GM23248 (cell line): ENCODE results near the gene ELOVL6. TPM values are rescaled to one million over a fixed set of nuclear protein-coding genes. Genes with fewer than 3 reads are reported as not detected.

Experiments used
- DNase-seq: peaks from one replicate; pipeline ENCODE4 v3.0.0-alpha.2; 2015
- H2AFZ ChIP-seq: fragments of 200-600 bp; sonication (generic); 2 replicates; pipeline ENCODE4 v1.6.1; 2016; ENCODE audit warnings: antibody characterized with exemption
- H3F3A ChIP-seq: fragments of 200-600 bp; sonication (generic); 2 replicates; pipeline ENCODE4 v1.6.1; 2016; ENCODE audit warnings: mild to moderate bottlenecking, antibody characterized with exemption, mixed run types; ENCODE audit not compliant: insufficient read depth
- H3K27ac ChIP-seq: fragments of 200-600 bp; sonication (generic); 2 replicates; pipeline ENCODE4 v1.5.1; 2016; ENCODE audit warnings: mild to moderate bottlenecking
- H3K27me3 ChIP-seq: fragments of 200-600 bp; sonication (generic); replicated peaks from 2 replicates; pipeline ENCODE4 v1.6.1; 2016; ENCODE audit warnings: mild to moderate bottlenecking; ENCODE audit not compliant: insufficient read depth
- H3K36me3 ChIP-seq: fragments of 200-600 bp; sonication (generic); 2 replicates; pipeline ENCODE4 v1.6.1; 2016; ENCODE audit warnings: low read depth, mild to moderate bottlenecking
- H3K4me1 ChIP-seq: fragments of 200-600 bp; sonication (generic); 2 replicates; pipeline ENCODE4 v1.6.1; 2016; ENCODE audit warnings: mild to moderate bottlenecking; ENCODE audit not compliant: insufficient read depth
- H3K4me2 ChIP-seq: fragments of 200-600 bp; sonication (generic); one replicate; pipeline ENCODE4 v1.6.1; 2016; ENCODE audit warnings: mild to moderate bottlenecking; ENCODE audit not compliant: unreplicated experiment
- H3K4me3 ChIP-seq: fragments of 200-600 bp; sonication (generic); 2 replicates; pipeline ENCODE4 v1.5.1; 2016; ENCODE audit warnings: mild to moderate bottlenecking
- H3K79me2 ChIP-seq: fragments of 200-600 bp; sonication (generic); 2 replicates; pipeline ENCODE4 v1.6.1; 2016; ENCODE audit warnings: mild to moderate bottlenecking; ENCODE audit not compliant: insufficient read depth
- H3K9ac ChIP-seq: fragments of 200-600 bp; sonication (generic); 2 replicates; pipeline ENCODE4 v1.6.1; 2016; ENCODE audit warnings: mild to moderate bottlenecking
- H3K9me2 ChIP-seq: fragments of 200-600 bp; sonication (generic); 2 replicates; pipeline ENCODE4 v1.6.1; 2016; ENCODE audit warnings: mixed run types, mild to moderate bottlenecking, moderate library complexity; ENCODE audit not compliant: insufficient read depth
- H3K9me3 ChIP-seq: fragments of 200-600 bp; sonication (generic); one replicate; pipeline ENCODE4 v1.6.1; 2017; ENCODE audit warnings: low read depth
- H4K20me1 ChIP-seq: fragments of 200-600 bp; sonication (generic); 2 replicates; pipeline ENCODE4 v1.6.0; 2016; ENCODE audit not compliant: insufficient read depth
- EZH2 ChIP-seq: fragments of 200-600 bp; sonication (generic); IDR thresholded peaks from 2 replicates; pipeline ENCODE4 v1.6.1; 2018; ENCODE audit warnings: antibody characterized with exemption, mild to moderate bottlenecking; ENCODE audit not compliant: insufficient read depth, poor library complexity, severe bottlenecking
- EZH2phosphoT487 ChIP-seq: fragments of 200-600 bp; sonication (generic); IDR thresholded peaks from 2 replicates; pipeline ENCODE4 v1.6.1; 2018; ENCODE audit warnings: antibody characterized with exemption, moderate library complexity, mild to moderate bottlenecking, low read depth; ENCODE audit not compliant: insufficient read depth
- WGBS, 2 experiments: methylation state at CpG; one replicate each; pipeline ENCODE4 v1.1.6; 2015 to 2017; ENCODE audit warnings: low lambda C conversion rate in 2 of 2, low coverage in 1 of 2; ENCODE audit errors: missing lambda C conversion rate in 2 of 2; 5-methylcytosine and 5-hydroxymethylcytosine counted together
- in situ Hi-C: fragments of 300-500 bp; cut with MboI; formaldehyde crosslinking; loops from 2 replicates; pipeline ENCODE4 v1.15.0; 2020
- polyA plus RNA-seq: library from polyadenylated mRNA; unstranded; fragments of >200 nt; fragmentation: Nextera tagmentation; extraction: Ambion mirVana; gene quantifications from 2 replicates; pipeline ENCODE4 v1.2.1, GENCODE V29; 2016
- total RNA-seq: library from RNA; depleted of rRNA; stranded (reverse); fragments of >200 nt; shearing (Covaris generic); gene quantifications from 2 replicates; pipeline ENCODE4 v1.2.3, GENCODE V29; 2014

Gene ELOVL6
- total and polyA plus RNA-seq, 2 experiments from 2014 or later, result 8.0 to 13.2 TPM

GRCh38 chr4:110190249-110190648, 8.2 kb downstream of the ELOVL6 start:
- H2AFZ ChIP-seq, result no peak overlapping the region
- H3K4me2 ChIP-seq, result no peak overlapping the region
- DNase-seq, result no peak
- WGBS, 2 experiments, result 97 to 98% methylated on average over 5 of the region's 5 CpGs
- H3F3A ChIP-seq, result peaks cover 2% of the 10 kb centered on the region; the same call in 1 of the 2 replicates
- no peaks in the 10 kb centered on the region; the same call in 1 of the 2 replicates for H3K79me2 ChIP-seq
- H3K27me3 ChIP-seq, result no peaks in the 10 kb centered on the region
- no peak overlapping the region for H3K4me3 ChIP-seq
- TF ChIP-seq EZH2 (no peak), EZH2phosphoT487 (no peak)
- no peaks in the 10 kb centered on the region for H3K36me3 ChIP-seq
- H3K4me1 ChIP-seq, result no peaks in the 10 kb centered on the region; the same call in 1 of the 2 replicates
- no peaks in the 10 kb centered on the region for H3K9me2 ChIP-seq
- in situ Hi-C loops, result no loop called here
- H3K9me3 ChIP-seq, result no peaks in the 10 kb centered on the region
- no peaks in the 10 kb centered on the region for H4K20me1 ChIP-seq
- H3K27ac ChIP-seq, result no peak overlapping the region
- no peak overlapping the region for H3K9ac ChIP-seq

GRCh38 chr4:110188113-110188512, 10.3 kb downstream of the ELOVL6 start:
- H3K9me2 ChIP-seq, result no peaks in the 10 kb centered on the region
- no peaks in the 10 kb centered on the region; the same call in 1 of the 2 replicates for H3K79me2 ChIP-seq
- H3K4me3 ChIP-seq, result no peak overlapping the region
- H3F3A ChIP-seq, result peaks cover 15% of the 10 kb centered on the region; the same call in 1 of the 2 replicates
- peaks cover 14% of the 10 kb centered on the region for H3K4me1 ChIP-seq
- H2AFZ ChIP-seq, result no peak overlapping the region
- H3K4me2 ChIP-seq, result no peak overlapping the region
- TF ChIP-seq EZH2 (no peak), EZH2phosphoT487 (no peak)
- in situ Hi-C loops, result no loop called here
- H3K9me3 ChIP-seq, result no peaks in the 10 kb centered on the region
- 53 to 77% methylated on average over 1 of the region's 1 CpG for WGBS, 2 experiments
- H3K9ac ChIP-seq, result no peak overlapping the region
- no peaks in the 10 kb centered on the region for H3K36me3 ChIP-seq
- H4K20me1 ChIP-seq, result no peaks in the 10 kb centered on the region
- H3K27ac ChIP-seq, result no peak overlapping the region
- no peak for DNase-seq
- no peaks in the 10 kb centered on the region for H3K27me3 ChIP-seq

GRCh38 chr4:110184791-110185155, 13.6 kb downstream of the ELOVL6 start:
- H3K36me3 ChIP-seq, result no peaks in the 10 kb centered on the region
- H3K9ac ChIP-seq, result no peak overlapping the region
- no peaks in the 10 kb centered on the region for H3K9me2 ChIP-seq
- H3K4me1 ChIP-seq, result peaks cover 14% of the 10 kb centered on the region
- H3K79me2 ChIP-seq, result no peaks in the 10 kb centered on the region; the same call in 1 of the 2 replicates
- H3K9me3 ChIP-seq, result no peaks in the 10 kb centered on the region
- no peak for TF ChIP-seq EZH2phosphoT487
- no peak for TF ChIP-seq EZH2
- H3K27me3 ChIP-seq, result no peaks in the 10 kb centered on the region
- no peaks in the 10 kb centered on the region for H4K20me1 ChIP-seq
- no peak overlapping the region for H3K27ac ChIP-seq
- peak overlapping the region; percentile 12 for H3K4me2 ChIP-seq
- WGBS, 2 experiments, result 93 to 97% methylated on average over 1 of the region's 1 CpG
- no peak for DNase-seq
- in situ Hi-C loops, result no loop called here
- no peak overlapping the region for H2AFZ ChIP-seq
- H3F3A ChIP-seq, result peaks cover 15% of the 10 kb centered on the region; the same call in 1 of the 2 replicates
- H3K4me3 ChIP-seq, result 0 out of 2 replicates have a peak overlapping the region, but pooled peaks have one; percentile 21

GRCh38 chr4:110184140-110184790, 14.2 kb downstream of the ELOVL6 start:
- no peak overlapping the region for H3K9ac ChIP-seq
- H3K79me2 ChIP-seq, result no peaks in the 10 kb centered on the region; the same call in 1 of the 2 replicates
- DNase-seq, result peak; percentile 39
- H3F3A ChIP-seq, result peaks cover 15% of the 10 kb centered on the region; the same call in 1 of the 2 replicates
- no peaks in the 10 kb centered on the region for H3K9me2 ChIP-seq
- no peaks in the 10 kb centered on the region for H3K27me3 ChIP-seq
- no peaks in the 10 kb centered on the region for H3K36me3 ChIP-seq
- H3K27ac ChIP-seq, result no peak overlapping the region
- H4K20me1 ChIP-seq, result no peaks in the 10 kb centered on the region
- H2AFZ ChIP-seq, result no peak overlapping the region
- H3K4me1 ChIP-seq, result peaks cover 14% of the 10 kb centered on the region
- H3K9me3 ChIP-seq, result no peaks in the 10 kb centered on the region
- 49 to 52% methylated on average over 4 of the region's 4 CpGs for WGBS, 2 experiments
- in situ Hi-C loops, result no loop called here
- 0 out of 2 replicates have a peak overlapping the region, but pooled peaks have one; percentile 21 for H3K4me3 ChIP-seq
- peak overlapping the region; percentile 12 for H3K4me2 ChIP-seq
- TF ChIP-seq EZH2 (no peak), EZH2phosphoT487 (no peak)
